ENCODE data around the gene PLSCR3. TPM values are rescaled to one million over a fixed set of nuclear protein-coding genes. Genes with fewer than 3 reads are reported as not detected.

Gene PLSCR3
- total RNA-seq (2021; ENCODE audit: unreplicated experiment) (43.8 TPM), Bru-seq, nascent RNA (percentile 41 among the genes with signal in this experiment), BruChase-seq, experiment 1, labeled RNA remaining after a 6-hour chase (percentile 19 among the genes with signal in this experiment), BruChase-seq, experiment 2, labeled RNA remaining after a 2-hour chase (percentile 17 among the genes with signal in this experiment)
- 34.9 and 41.7 TPM in 2 replicates for polyA plus RNA-seq (2012)
- long read RNA-seq, transcript PLSCR3-201 (8 exons, 1,689 nt): minor isoform, 8 of 46 reads
- long read RNA-seq, transcript PLSCR3-212 (7 exons, 1,965 nt): minor isoform, 6 of 46 reads
- long read RNA-seq, transcript PLSCR3-202 (8 exons, 2,067 nt): major isoform, 12 of 46 reads
- long read RNA-seq, partial matches to known transcripts: 6 of 46 reads
- long read RNA-seq, other reads (novel, unspliced or antisense): 14 of 46 reads

- peaks cover 7 to 25% of the 10 kb centered on the region in 2 experiments for H3K4me1 ChIP-seq (ENCODE audit: control insufficient read depth in 1 of 2, insufficient read depth in 2 of 2, low read length in 2 of 2)
- no peaks in the 10 kb centered on the region for H4K20me1 ChIP-seq (ENCODE audit: insufficient read depth)
- BruUV-seq (replicated peaks): no TSS peak
- ChIA-PET CTCF (interaction anchor here (0.6 to 1.8 kb wide), 4 partner anchors 9 to 166 kb away, joined by 3 to 9 read pairs (median 6); partner anchors contain the start of genes TMEM256 and TNK1), POLR2A (interaction anchor here (0.6 to 1.6 kb wide), 5 partner anchors 9 to 176 kb away, joined by 3 to 22 read pairs (median 3); partner anchors contain the start of genes TMEM102, TMEM256 and TNK1), RAD21 (ENCODE audit: low non-redundant PET in 1 of 2, low total read pairs in 2 of 2, uncharacterized antibody in 2 of 2, unreplicated experiment in 2 of 2) (interaction anchor here in 1 of 2 experiments (0.5 to 1.0 kb wide), 2 partner anchors 10 to 40 kb away, joined by 3 read pairs; partner anchors contain the start of genes TMEM102 and TMEM256)
- H3K27me3 ChIP-seq (ENCODE audit: insufficient read depth, low read length): no peaks in the 10 kb centered on the region
- intact Hi-C loops (cut with micrococcal nuclease): loop anchor here (1.0 to 5.0 kb wide), 2 partner anchors 37 to 43 kb away; partner anchors contain the start of gene TMEM95
- peaks cover 7 to 10% of the 10 kb centered on the region in 2 experiments; a peak in 2 of 4 replicates for H3K36me3 ChIP-seq (ENCODE audit: control insufficient read depth in 1 of 2, insufficient read depth in 2 of 2, low read length in 2 of 2)
- peak within 1 kb of the TSS; percentile 93 for H3K27ac ChIP-seq (ENCODE audit: low read depth, low read length)
- H3K4me2 ChIP-seq (ENCODE audit: low read length): peak within 1 kb of the TSS; percentile 97
- peak within 1 kb of the TSS; percentile 58 to 84 for H3K4me3 ChIP-seq (replicated peaks in 1 of 2; ENCODE audit: low read depth in 1 of 2, low read length in 2 of 2)
- no peaks in the 10 kb centered on the region for H3K9me2 ChIP-seq (ENCODE audit: insufficient read depth)
- no peak for DNase-seq (ENCODE audit: low read depth, low spot score)
- no peak within 1 kb of the TSS for H2AFZ ChIP-seq (ENCODE audit: low read depth, low read length, poor library complexity, severe bottlenecking)
- 0 out of 2 replicates have a peak, but pooled peaks cover 7% of the 10 kb centered on the region for H3K79me2 ChIP-seq (ENCODE audit: insufficient read depth, low read length)
- peak; percentile 89 for ATAC-seq
- no peaks in the 10 kb centered on the region for H3K9me3 ChIP-seq (ENCODE audit: control insufficient read depth in 1 of 2, insufficient read depth in 1 of 2, low read depth in 1 of 2, low read length in 2 of 2)
- H3K9ac ChIP-seq (ENCODE audit: low read length): peak within 1 kb of the TSS; percentile 75
- TF ChIP-seq RAD21 (IDR thresholded peaks at IDR 0.05; ENCODE audit: low read depth) (no peak), TCF7L2 (IDR thresholded peaks at IDR 0.05; ENCODE audit: borderline replicate concordance, extremely low read depth, insufficient read depth, insufficient read length) (no peak), EZH2 (IDR thresholded peaks at IDR 0.05) (no peak), ZNF274 (IDR thresholded peaks at IDR 0.05; ENCODE audit: low read depth, low read length) (no peak), FOSL1 (IDR thresholded peaks at IDR 0.05; ENCODE audit: low read depth) (no peak), ELF1 (IDR thresholded peaks at IDR 0.05; ENCODE audit: borderline replicate concordance, low read depth) (no peak), ZFX (IDR thresholded peaks at IDR 0.05) (peak; percentile 75; the same call in 1 of the 2 replicates), SIN3A (IDR thresholded peaks at IDR 0.05; ENCODE audit: low read depth) (no peak; the same call in 1 of the 2 replicates), EZH2phosphoT487 (IDR thresholded peaks at IDR 0.05; ENCODE audit: borderline replicate concordance) (no peak), POLR2AphosphoS5 (IDR thresholded peaks at IDR 0.05; ENCODE audit: low read depth, low read length) (peak; percentile 92), POLR2A (IDR thresholded peaks at IDR 0.05; ENCODE audit: borderline replicate concordance, extremely low read depth, insufficient read depth, insufficient read length) (peak; percentile 74), EGR1 (IDR thresholded peaks at IDR 0.05; ENCODE audit: low read depth) (peak; percentile 67), YY1 (IDR thresholded peaks at IDR 0.05; ENCODE audit: extremely low read depth, insufficient replicate concordance, low read depth, low read length) (no peak), CTCF (IDR thresholded peaks at IDR 0.05 in 2 of 3, conservative IDR thresholded peaks at IDR 0.05 in 1 of 3; ENCODE audit: borderline replicate concordance in 1 of 3, insufficient read depth in 1 of 3, low read depth in 2 of 3, low read length in 2 of 3) (peak in 2 of 3 experiments; percentile 41 to 47; a peak in 4 of 6 replicates), SP1 (IDR thresholded peaks at IDR 0.05; ENCODE audit: low read depth) (peak; percentile 18; the same call in 1 of the 2 replicates), SRF (IDR thresholded peaks at IDR 0.05; ENCODE audit: low read depth) (no peak), JUND (IDR thresholded peaks at IDR 0.05) (no peak), CBX3 (IDR thresholded peaks at IDR 0.05; ENCODE audit: low read depth) (no peak)
- TF ChIP-seq, protein P1, sequence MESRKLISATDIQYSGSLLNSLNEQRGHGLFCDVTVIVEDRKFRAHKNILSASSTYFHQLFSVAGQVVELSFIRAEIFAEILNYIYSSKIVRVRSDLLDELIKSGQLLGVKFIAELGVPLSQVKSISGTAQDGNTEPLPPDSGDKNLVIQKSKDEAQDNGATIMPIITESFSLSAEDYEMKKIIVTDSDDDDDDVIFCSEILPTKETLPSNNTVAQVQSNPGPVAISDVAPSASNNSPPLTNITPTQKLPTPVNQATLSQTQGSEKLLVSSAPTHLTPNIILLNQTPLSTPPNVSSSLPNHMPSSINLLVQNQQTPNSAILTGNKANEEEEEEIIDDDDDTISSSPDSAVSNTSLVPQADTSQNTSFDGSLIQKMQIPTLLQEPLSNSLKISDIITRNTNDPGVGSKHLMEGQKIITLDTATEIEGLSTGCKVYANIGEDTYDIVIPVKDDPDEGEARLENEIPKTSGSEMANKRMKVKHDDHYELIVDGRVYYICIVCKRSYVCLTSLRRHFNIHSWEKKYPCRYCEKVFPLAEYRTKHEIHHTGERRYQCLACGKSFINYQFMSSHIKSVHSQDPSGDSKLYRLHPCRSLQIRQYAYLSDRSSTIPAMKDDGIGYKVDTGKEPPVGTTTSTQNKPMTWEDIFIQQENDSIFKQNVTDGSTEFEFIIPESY (IDR thresholded peaks at IDR 0.05; ENCODE audit: extremely low read depth, insufficient replicate concordance, low read length): no peak
- TF ChIP-seq, protein P2, sequence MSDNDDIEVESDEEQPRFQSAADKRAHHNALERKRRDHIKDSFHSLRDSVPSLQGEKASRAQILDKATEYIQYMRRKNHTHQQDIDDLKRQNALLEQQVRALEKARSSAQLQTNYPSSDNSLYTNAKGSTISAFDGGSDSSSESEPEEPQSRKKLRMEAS (IDR thresholded peaks at IDR 0.05): peak; percentile 85
- TF ChIP-seq, protein P3, sequence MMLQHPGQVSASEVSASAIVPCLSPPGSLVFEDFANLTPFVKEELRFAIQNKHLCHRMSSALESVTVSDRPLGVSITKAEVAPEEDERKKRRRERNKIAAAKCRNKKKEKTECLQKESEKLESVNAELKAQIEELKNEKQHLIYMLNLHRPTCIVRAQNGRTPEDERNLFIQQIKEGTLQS (IDR thresholded peaks at IDR 0.05): no peak
Measured at GRCh38 chr17:7394452-7395191, at the start of gene PLSCR3. Gene PLSCR3, minus strand, starts transcription at chr17:7394525. Its CDS starts 415 bp downstream, at chr17:7394110.
